Caco-2 (cell line): ENCODE measurements around the gene CLEC4C. TPM values are rescaled to one million over a fixed set of nuclear protein-coding genes. Genes with fewer than 3 reads are reported as not detected.

Source experiments
- BruUV-seq: library from RNA; stranded (reverse); fragments of 400-500 nt; replicated peaks from 2 replicates; lab custom pipeline; 2021; lab: Mats Ljungman, UMichigan
- CTCF ChIA-PET: fragments of 300-600 bp; sonication (Branson Sonifier 250); formaldehyde crosslinking; loops from one replicate; lab custom pipeline; 2022; ENCODE audit warnings: antibody characterized with exemption; lab: Charles Lee
- POLR2A ChIA-PET: fragments of 300-600 bp; sonication (Branson Sonifier 250); formaldehyde crosslinking; loops from one replicate; lab custom pipeline; 2022; ENCODE audit warnings: antibody characterized with exemption; lab: Charles Lee
- DNase-seq, 2 experiments: peaks; one replicate each; pipeline versions ENCODE4 v3.0.0 to v3.0.0-alpha.2; 2020 to 2022
- H3K27me3 ChIP-seq: replicated peaks from 2 replicates; pipeline ENCODE4 v1.6.0; 2011; ENCODE audit warnings: low read length; ENCODE audit not compliant: control insufficient read depth, insufficient read depth
- H3K36me3 ChIP-seq: 2 replicates; pipeline ENCODE4 v1.5.1; 2011; ENCODE audit warnings: low read length; ENCODE audit not compliant: control insufficient read depth, insufficient read depth
- H3K4me1 ChIP-seq: fragments of 250-450 bp; sonication (Bioruptor Pico); 2 replicates; pipeline ENCODE4 v1.5.1; 2020; ENCODE audit warnings: mild to moderate bottlenecking
- H3K4me3 ChIP-seq: 2 replicates; pipeline ENCODE4 v1.5.1; 2011; ENCODE audit warnings: low read depth, mild to moderate bottlenecking, control low read depth, low read length
- H3K9me3 ChIP-seq: fragments of 250-450 bp; sonication (Bioruptor Pico); 2 replicates; pipeline ENCODE4 v1.5.1; 2020; ENCODE audit warnings: mild to moderate bottlenecking, moderate library complexity
- H3K27ac Mint-ChIP-seq: one replicate; pipeline ENCODE4 v1.8.0; 2022; ENCODE audit warnings: mixed read lengths; ENCODE audit not compliant: unreplicated experiment
- H3K27me3 Mint-ChIP-seq: one replicate; pipeline ENCODE4 v1.8.0; 2022; ENCODE audit warnings: mixed read lengths; ENCODE audit not compliant: insufficient read depth, unreplicated experiment
- H3K36me3 Mint-ChIP-seq: one replicate; pipeline ENCODE4 v1.8.0; 2022; ENCODE audit warnings: mild to moderate bottlenecking, mixed read lengths; ENCODE audit not compliant: insufficient read depth, unreplicated experiment
- H3K4me1 Mint-ChIP-seq: one replicate; pipeline ENCODE4 v1.8.0; 2022; ENCODE audit warnings: low read depth, mixed read lengths; ENCODE audit not compliant: unreplicated experiment
- H3K4me3 Mint-ChIP-seq: one replicate; pipeline ENCODE4 v1.8.0; 2022; ENCODE audit warnings: mild to moderate bottlenecking, moderate library complexity, mixed read lengths; ENCODE audit not compliant: unreplicated experiment
- H3K9me3 Mint-ChIP-seq: one replicate; pipeline ENCODE4 v1.8.0; 2022; ENCODE audit warnings: mixed read lengths; ENCODE audit not compliant: unreplicated experiment
- CTCF ChIP-seq, 2 experiments: fragments of 200-600 bp in 1 of 2; IDR thresholded peaks; 1 replicate in 1 of 2; 2 replicates in 1 of 2; pipeline versions ENCODE4 v1.5.1 to v1.8.0; 2011 to 2022; ENCODE audit warnings: antibody characterized with exemption in 1 of 2, control low read depth in 1 of 2, inconsistent platforms in 1 of 2, low read depth in 1 of 2, low read length in 1 of 2, mild to moderate bottlenecking in 1 of 2, moderate library complexity in 1 of 2; ENCODE audit not compliant: insufficient read depth in 1 of 2, severe bottlenecking in 1 of 2, unreplicated experiment in 1 of 2
- intact Hi-C: fragments of 100-400 bp; cut with micrococcal nuclease; formaldehyde crosslinking; loops from one replicate; pipeline ENCODE4 v1.10.0; 2022; ENCODE audit not compliant: unreplicated experiment
- total RNA-seq: library from RNA; stranded (reverse); gene quantifications from 2 replicates; pipeline ENCODE4 v1.2.3, GENCODE V29; 2022

The CLEC4C gene
- total RNA-seq, 1 experiment from 2014 or later = not detected

DNA sequence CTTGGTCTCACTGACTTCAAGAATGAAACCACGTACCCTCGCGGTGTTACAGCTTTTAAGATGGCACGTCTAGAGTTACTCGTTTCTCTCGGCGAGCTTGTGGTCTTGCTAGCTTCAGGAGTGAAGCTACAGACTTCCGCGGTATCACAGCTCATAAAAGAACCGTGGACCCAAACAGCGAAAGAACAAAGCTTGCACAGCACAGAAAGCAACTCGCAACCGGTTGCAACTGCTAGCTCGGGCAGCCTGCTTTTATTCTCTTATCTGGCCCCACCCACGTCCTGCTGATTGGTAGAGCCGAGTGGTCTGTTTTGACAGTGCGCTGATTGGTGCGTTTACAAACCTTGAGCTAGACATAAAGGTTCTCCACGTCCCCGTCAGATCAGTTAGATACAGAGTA is 4.2 kb upstream of the CLEC4C start:
- H3K4me1 Mint-ChIP-seq = peaks cover 7% of the 10 kb centered on the region
- H3K4me1 ChIP-seq = no peaks in the 10 kb centered on the region
- no peaks in the 10 kb centered on the region for H3K27me3 ChIP-seq
- no peak overlapping the region for H3K4me3 Mint-ChIP-seq
- no peaks in the 10 kb centered on the region for H3K36me3 Mint-ChIP-seq
- no TSS peak for BruUV-seq
- H3K36me3 ChIP-seq = no peaks in the 10 kb centered on the region
- CTCF ChIA-PET = no interaction called here
- POLR2A ChIA-PET = interaction anchor here (0.6 kb wide), 1 partner anchor 185 kb away, joined by 4 read pairs; no protein-coding TSS in a partner anchor
- no peaks in the 10 kb centered on the region for H3K27me3 Mint-ChIP-seq
- intact Hi-C loops = no loop called here
- H3K9me3 ChIP-seq = peaks cover 5% of the 10 kb centered on the region; the same call in 1 of the 2 replicates
- TF ChIP-seq CTCF (IDR thresholded peaks at IDR 0.05; ENCODE audit: insufficient read depth in 1 of 2, low read depth in 1 of 2, low read length in 1 of 2, severe bottlenecking in 1 of 2, unreplicated experiment in 1 of 2) = no peak
- no peak overlapping the region for H3K4me3 ChIP-seq
- no peaks in the 10 kb centered on the region for H3K9me3 Mint-ChIP-seq
- H3K27ac Mint-ChIP-seq = no peak overlapping the region
- DNase-seq = no peak

DNA sequence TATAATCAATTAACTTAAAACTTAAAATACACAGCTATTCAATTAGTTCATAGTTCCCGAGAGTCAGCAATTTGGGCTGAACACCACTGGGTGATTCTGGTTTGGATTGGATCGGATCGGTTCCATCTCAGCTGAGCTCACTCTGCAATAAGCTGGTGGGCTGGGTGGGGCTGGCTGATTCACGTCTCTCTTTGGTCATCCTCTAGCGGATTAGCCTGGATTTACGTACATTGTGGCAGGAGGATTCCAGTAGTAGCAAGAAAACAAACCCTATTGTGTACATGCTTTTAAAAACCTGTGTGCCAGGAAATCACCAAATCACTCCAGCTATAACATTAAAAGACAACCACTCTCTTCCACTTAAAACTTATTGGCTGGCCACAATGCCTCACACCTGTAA is 3.2 kb upstream of the CLEC4C start:
- ChIA-PET CTCF (interaction anchor here (0.5 kb wide), 1 partner anchor 538 kb away, joined by 4 read pairs; no protein-coding TSS in a partner anchor), POLR2A (interaction anchor here (0.9 kb wide), 1 partner anchor 90 kb away, joined by 10 read pairs; no protein-coding TSS in a partner anchor)
- Mint-ChIP-seq H3K9me3 (no peaks in the 10 kb centered on the region), H3K27ac (no peak overlapping the region), H3K4me3 (no peak overlapping the region), H3K36me3 (no peaks in the 10 kb centered on the region), H3K27me3 (no peaks in the 10 kb centered on the region), H3K4me1 (peaks cover 7% of the 10 kb centered on the region)
- no peak for DNase-seq
- H3K9me3 ChIP-seq = peaks cover 7% of the 10 kb centered on the region; the same call in 1 of the 2 replicates
- no peak for TF ChIP-seq CTCF (IDR thresholded peaks at IDR 0.05; ENCODE audit: insufficient read depth in 1 of 2, low read depth in 1 of 2, low read length in 1 of 2, severe bottlenecking in 1 of 2, unreplicated experiment in 1 of 2)
- H3K27me3 ChIP-seq = no peaks in the 10 kb centered on the region
- H3K4me1 ChIP-seq = no peaks in the 10 kb centered on the region
- no peaks in the 10 kb centered on the region for H3K36me3 ChIP-seq
- intact Hi-C loops = no loop called here
- no peak overlapping the region for H3K4me3 ChIP-seq
- no TSS peak for BruUV-seq

- no peak overlapping the region for H3K4me3 ChIP-seq
- H3K36me3 ChIP-seq = no peaks in the 10 kb centered on the region
- ChIA-PET POLR2A (no interaction called here), CTCF (no interaction called here)
- H3K4me1 Mint-ChIP-seq = peaks cover 7% of the 10 kb centered on the region
- no peaks in the 10 kb centered on the region for H3K9me3 Mint-ChIP-seq
- H3K36me3 Mint-ChIP-seq = no peaks in the 10 kb centered on the region
- TF ChIP-seq CTCF (IDR thresholded peaks at IDR 0.05; ENCODE audit: insufficient read depth in 1 of 2, low read depth in 1 of 2, low read length in 1 of 2, severe bottlenecking in 1 of 2, unreplicated experiment in 1 of 2) = no peak
- no peak overlapping the region for H3K4me3 Mint-ChIP-seq
- no peak for DNase-seq
- no peaks in the 10 kb centered on the region for H3K27me3 Mint-ChIP-seq
- H3K4me1 ChIP-seq = no peaks in the 10 kb centered on the region
- H3K9me3 ChIP-seq = peaks cover 7% of the 10 kb centered on the region
- H3K27me3 ChIP-seq = no peaks in the 10 kb centered on the region
- H3K27ac Mint-ChIP-seq = no peak overlapping the region
- BruUV-seq = no TSS peak
- intact Hi-C loops = no loop called here
Measured at GRCh38 chr12:7749442-7749841, 2.3 kb upstream of the CLEC4C start.
